Measurements from ENCODE around the gene SH3GL1.

SH3GL1 gene, protein sequence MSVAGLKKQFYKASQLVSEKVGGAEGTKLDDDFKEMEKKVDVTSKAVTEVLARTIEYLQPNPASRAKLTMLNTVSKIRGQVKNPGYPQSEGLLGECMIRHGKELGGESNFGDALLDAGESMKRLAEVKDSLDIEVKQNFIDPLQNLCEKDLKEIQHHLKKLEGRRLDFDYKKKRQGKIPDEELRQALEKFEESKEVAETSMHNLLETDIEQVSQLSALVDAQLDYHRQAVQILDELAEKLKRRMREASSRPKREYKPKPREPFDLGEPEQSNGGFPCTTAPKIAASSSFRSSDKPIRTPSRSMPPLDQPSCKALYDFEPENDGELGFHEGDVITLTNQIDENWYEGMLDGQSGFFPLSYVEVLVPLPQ

DNA sequence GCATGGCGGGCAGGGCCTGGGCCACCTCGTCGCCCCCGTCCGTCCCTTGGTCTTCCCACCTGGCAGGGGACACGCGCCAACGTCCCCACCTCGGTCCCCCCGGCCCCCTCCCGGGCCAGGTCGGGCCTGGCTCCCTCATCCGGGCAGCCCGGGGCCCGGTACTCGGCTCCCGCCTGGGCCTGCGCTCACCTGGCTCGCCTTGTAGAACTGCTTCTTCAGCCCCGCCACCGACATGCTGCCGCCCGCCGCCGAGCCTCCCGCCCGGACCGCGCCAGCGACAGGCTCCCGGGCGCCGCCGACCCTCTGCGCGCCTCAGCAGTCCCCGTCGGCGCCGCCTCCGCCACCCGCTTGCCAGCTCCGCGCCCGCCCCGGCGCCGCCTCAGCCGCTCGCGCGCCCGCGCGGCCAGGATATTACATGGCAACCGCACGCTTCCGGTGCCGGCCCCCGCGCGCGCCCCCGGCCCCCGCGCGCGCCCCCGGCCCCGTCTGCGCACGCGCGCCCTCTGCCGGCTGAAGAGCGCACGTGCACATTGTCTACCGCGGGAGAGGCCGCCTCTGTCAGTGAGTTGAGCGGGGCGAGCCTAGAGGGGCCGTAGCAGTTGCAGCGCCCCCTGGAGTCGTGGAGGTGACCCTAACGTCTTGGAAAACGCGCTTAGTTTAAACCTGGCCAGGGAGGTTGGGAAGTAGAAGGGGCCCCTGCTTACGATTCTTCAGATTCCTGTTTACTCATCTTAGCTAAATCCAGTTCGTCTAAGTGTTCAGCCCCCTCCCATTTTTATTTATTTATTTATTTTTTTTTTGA, at the start of gene SH3GL1:
TSS of gene SH3GL1 (minus strand) at position 413 of the 802 bp plus-strand sequence. CDS start at position 234, 179 bp downstream.
- peak; percentile 88 for DNase-seq (ENCODE audit: low spot score)

DNA sequence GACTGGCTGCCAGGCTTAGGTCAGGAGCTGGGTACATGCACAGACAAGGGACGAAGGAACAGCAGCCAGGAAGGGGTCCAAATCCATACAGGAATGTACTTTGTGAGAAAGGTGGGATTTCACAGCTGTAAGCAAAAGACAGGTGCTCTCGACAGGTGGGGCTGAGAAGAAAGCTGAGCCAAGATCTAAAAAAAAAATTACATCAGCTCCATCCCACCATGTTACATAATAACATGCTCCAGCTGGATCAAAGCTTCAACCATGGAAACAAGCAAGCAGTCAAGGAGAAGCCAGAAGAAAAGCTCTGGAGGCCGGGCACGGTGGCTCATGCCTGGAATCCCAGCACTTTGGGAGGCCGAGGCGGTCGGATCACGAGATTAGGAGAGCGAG, 49.3 kb upstream of the SH3GL1 start:
- no peak for DNase-seq (ENCODE audit: low spot score)

DNA sequence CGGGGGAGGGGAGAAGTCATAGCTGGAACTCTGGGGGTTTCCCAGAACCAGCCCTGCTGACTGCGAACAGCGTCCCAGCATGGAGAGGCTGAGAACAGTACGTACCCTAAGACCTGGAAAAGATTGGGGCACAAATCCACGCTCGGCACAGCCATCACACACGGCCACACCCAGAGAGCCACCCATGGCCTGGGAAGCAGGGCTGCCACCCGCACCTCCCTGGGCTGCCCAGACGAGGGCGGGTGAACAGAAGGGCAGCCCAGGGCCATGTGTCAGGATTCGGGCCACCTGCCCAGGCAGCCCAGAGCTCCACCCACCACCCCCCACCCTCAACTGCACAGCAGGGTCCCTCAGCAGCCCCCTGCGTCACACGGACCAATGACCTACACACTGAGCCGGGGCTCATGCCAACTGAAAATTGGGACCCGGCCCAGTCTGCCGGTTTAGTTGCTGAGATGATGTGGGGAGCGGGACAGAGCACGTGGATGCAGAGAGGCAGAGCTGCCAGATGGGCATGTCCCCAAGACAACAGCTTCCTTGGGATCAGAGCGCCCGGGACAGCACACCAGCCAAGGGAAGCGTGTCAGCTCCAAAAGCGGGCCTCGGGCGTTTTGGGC, 48.8 kb upstream of the SH3GL1 start:
- DNase-seq (ENCODE audit: low spot score): no peak

DNA sequence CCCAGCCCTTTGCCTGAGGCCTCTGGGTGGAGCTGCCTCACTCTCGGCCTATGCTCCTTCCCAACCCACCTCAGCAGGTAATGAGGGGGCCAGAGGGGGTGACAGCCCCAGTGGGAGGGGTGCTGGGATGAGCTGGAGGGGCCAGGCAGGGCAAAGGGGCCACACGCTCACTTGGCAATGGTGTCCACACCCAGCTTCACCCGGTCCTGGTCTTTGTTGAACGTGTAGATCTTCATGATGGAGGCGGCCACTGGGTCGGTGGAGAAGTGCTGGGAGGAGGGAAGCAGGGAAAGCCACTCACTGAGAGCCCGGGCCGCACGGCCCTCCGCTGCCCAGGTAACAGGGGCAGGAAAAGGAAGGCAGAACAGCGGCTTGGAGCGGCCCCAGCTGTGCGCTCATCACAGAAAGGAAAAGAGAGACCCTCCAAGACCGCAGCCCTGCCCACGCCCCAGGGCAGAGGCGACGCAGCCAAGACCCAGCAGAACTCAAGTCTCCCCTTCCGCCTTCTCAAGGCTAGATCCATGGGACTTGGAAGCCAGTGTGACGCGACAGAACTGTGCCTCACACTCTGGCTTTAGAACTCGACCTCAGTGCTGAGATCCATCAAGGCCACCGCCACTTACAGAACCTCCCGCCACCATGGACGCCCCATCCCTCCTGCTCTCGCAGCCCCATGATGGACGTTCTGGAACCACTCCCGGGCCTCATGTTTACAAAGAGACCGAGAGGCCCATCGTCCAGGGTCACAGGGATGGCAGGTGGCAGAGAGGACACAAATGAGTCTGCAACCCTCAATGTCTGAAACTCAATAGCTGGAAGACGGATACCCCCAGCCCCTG, 48.0 kb upstream of the SH3GL1 start:
- no peak for DNase-seq (ENCODE audit: low spot score)

DNA sequence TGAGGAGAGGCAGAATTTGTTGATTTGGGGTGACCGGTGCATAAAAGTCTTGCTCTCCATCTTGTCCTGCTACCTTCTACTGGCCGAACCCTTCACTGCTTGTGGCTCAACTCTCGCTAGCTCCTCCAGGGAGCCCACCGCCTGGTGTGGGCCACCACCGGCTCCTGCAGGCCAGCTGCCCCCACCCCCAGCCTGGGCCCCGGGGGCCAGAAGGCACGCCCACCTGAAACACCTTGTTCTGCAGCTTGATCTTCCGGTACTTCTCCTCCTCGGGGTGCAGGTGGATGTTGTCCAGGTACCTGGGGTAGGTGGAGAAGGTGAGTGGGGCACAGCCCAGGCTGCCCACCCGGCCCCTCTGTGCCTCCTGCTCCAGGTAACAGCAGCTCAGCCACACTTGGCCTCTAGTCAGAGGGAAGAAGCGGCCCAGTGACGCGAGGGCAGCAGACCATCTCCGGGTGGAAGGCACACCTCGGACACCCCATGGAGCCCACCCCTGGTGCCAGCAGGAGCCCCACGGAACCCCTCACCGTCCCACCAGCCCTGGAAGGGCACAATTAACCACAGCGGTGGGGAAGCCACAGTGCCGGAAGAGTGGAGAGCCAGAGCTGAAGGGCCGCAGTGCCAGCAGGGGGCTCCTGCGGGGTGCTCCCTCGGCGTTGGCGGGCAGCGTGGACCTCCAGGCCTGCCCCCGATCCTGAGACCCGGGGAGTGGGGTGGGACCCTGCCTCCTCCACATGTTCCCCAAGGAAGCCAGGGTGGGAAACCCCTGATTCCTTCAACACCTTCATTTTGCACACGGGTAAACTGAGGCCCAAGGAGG, 47.2 kb upstream of the SH3GL1 start:
- DNase-seq (ENCODE audit: low spot score): no peak

DNA sequence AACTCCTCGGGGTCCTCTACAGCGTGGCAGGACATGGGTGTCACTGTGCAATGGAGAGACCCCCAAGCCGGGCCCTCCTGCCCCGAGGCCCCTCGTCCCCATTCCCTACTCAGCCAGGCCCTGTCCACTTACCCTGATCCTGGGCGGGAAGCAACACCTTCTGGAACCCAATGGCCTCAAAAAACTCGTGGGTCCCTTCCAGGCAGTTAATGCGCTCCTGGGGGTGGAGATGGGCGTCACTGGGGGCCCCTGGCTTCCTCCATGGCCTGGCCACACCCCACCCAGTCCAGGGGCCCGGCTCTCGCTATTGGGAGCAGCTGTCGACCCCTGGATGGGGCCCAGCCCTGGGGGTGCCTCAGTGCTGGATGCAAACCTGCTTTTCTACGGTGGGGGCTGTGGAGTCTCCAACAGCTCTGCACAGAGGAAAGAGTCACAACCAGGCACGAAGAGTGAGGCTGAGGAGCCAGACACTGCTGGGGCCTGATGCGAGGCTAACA, 46.4 kb upstream of the SH3GL1 start:
- DNase-seq (ENCODE audit: low spot score): no peak

DNA sequence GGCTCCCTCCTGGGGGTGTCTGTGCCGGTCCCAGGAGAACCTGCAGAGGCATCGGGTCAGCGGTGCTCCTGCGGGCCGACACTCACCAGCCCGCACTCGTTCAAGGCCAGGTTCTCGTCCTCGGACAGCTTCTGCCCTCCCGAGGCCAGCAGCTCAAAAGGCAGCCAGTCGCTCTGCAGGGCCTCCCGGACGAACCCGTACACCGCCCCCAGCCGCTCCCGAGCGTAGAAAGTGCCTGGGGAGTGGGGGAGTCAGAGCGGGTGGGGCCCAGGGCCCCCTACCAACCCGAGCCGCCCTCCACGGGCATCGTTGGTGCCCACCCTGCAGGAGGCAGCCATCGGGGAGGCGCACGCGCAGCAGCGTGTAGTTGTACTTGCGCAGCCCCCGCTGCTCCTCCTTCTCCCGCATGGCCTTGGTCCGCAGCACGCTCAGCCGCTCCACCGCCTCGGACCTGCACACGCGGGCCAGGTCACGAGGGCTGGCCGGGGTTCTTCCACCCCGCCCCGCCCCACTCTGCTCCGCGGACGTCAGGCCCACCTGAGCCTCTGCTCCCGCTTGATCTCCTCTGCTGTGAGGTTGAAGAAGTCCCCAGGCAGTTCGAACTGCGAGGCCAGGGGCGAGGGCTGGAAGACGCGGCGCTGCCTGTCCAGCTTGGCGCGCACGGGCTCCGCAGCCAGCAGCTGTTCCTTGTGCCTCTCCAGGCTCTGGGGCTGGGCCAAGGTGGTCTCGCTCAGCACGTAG, 45.8 kb upstream of the SH3GL1 start:
- no peak for DNase-seq (ENCODE audit: low spot score)

DNA sequence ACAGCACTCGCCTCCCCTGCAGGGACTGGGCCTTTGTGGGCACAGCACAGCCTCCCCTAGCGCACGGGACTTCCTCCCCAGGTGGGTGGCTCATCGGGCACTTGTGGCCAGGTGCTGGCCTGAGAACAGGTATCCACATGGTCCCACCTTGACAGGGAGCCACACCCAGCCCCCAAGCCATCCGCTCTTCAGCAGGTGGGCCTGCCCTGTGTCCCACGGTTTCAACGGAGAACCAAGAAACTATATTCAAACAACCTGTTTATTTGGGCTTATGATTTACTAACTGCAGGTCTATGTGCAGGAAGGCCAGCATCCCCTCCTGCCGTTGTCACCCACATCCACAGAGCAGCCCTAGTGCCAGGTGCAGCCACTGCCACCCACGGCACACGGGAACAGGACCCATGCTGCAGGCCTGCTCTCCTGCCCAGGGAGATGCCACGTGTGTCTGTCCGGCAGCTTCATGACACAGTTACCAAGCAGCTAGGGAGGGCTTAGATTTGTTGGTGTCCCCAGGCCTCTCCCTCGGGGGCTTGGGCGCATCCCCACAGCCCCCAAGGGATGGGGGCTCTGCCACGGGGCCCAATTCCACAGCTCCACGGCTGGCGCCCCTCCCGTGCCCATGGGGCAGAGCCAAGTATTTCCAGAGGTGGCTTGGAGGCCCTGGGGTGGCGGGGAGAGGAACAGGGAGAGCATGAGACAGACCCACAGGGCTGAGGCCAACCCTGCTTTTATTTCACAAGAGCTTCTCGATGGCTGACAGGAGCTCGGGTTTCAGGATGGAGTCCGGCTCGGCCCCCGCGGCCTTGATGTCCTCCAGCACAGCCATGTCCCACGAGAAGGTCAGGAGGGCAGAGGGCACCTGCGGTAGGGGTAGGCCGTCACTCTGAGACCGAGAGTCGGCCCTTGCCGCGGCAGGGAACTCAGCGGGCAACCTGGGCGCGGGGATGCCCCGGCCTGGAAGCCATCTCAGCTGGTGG, 44.7 kb upstream of the SH3GL1 start:
- no peak for DNase-seq (ENCODE audit: low spot score)

DNA sequence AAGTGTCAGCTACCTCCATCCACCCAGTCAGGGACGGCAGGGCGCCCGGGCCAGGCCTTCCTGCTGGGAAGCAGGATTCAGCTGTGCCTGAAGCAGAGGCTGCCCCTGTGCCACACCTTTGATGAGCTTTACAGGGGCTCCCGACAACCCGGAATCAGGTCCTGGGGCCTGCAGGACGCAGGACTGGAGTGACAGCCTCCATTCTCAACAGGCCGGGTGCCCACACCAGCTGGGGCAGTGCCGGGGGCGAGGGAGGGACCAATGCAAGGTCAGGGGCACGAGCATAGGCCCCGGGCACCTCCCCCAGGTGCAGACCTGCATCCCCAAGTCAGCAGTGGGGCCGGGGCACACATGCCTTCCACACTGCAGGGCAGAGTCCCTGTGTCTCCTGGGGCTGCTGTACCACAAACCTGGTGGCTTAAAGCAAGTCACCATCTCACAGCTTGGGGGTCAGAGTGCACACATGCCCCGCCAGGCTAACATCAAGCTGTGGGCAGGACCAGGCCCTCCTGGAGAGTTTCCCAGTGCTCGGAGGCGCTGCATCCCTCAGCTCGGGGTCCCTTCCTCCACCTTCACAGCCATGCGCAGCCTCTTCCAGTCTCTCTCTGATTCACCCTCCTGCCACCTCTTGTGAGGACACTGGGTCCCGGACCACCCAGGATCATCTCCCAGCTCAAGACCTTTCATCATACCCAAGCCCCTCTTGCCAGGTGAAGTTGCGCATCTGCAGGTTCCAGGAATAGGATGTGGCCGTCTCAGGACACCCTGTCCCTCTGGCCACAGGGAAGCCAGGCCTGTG, 43.8 kb upstream of the SH3GL1 start:
- no peak for DNase-seq (ENCODE audit: low spot score)

DNA sequence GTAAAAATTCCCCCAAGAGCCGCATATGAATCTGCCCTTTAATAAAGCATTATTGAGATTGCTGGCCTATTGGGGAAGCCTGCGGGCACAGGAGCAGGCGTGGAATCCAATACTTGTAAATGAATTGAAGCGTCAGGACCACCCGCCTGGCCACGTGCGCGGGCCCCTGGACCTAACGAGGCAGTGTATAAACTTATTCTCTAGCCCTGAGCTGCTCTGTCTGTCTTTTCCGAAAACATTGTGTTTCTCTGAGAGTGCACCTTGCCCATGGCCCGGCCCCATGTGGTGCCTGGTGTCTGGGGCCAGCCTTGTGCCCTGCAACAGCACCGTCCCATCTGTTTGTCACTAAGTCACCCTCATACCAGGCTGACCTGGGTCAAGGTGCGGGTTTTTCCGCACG, 42.8 kb upstream of the SH3GL1 start:
- no peak for DNase-seq (ENCODE audit: low spot score)

DNA sequence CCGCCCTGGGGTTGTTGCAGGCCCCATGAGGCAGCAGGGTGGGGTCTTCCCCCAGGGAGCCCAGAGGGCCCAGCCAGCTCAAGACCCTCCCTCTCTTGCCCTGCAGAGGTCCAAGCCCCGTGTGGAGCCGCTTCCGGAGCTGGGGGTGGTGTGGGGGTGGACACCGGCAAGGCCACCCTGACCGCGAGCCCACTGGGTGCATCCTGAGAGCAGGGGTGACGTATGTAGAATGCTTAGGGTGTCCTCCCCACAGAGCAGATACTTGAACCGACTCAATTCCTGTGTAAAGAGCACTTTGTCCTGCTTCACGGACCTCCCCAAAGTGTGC, 42.4 kb upstream of the SH3GL1 start:
- DNase-seq (ENCODE audit: low spot score): no peak

DNA sequence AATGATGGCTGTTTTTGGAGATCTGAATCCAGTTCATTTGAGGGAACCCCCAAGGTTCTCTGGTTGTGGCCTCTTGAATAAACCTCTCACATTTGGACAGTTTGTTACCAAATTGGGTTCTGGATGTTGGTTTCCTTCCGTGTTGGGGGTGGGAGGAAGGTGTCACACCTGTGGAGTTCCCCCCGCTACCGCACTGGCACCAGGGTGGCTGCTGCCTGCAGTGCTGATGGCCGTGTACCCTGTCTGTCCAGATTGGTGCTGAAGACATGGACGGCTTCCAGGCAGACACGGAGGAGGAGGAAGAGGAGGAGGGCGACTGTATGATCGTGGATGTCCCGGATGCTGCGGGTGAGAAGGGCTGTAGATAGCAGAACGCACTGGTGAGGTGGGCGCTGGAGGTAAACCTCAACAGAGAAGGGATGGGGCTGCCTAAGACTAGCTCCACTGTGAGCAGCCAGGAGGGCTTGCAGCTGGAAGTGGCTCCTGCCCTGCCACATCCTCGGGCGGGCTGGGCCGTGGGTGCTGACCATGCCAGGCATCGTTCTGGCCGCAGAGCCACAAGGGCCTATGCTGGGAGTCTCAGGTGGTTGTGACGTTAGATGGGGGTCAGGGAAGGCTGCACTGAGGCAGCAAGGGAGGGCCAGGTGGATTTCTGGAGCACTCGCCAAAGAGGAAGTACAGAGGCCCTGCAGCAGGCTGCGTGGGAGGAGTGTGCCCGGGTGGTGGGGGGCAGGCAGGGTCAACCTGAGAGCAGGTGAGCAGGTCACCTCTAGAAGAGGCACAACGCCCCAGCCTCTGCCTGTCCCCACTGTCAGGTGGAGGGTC, 41.9 kb upstream of the SH3GL1 start:
- no peak for DNase-seq (ENCODE audit: low spot score)

DNA sequence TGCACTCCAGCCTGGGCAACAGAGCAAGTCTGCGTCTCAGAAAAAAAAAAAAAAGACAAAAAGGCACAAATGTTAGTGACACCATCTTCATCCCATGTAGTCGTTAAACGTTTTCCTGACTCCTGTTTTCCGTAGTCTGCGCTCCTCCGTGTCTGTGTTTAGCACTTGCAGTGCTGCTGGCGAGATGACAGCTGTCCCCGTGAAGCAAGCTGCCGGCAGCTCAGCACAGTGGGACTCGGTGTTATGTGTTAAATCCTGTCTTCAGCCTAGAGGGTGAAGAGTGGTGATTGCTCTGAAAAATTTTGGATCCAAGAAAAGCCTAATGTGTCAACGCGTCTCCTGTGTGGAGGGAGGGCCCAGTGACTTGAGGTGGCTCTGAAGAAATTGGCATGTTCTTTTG, 38.9 kb upstream of the SH3GL1 start:
- DNase-seq (ENCODE audit: low spot score): no peak

DNA sequence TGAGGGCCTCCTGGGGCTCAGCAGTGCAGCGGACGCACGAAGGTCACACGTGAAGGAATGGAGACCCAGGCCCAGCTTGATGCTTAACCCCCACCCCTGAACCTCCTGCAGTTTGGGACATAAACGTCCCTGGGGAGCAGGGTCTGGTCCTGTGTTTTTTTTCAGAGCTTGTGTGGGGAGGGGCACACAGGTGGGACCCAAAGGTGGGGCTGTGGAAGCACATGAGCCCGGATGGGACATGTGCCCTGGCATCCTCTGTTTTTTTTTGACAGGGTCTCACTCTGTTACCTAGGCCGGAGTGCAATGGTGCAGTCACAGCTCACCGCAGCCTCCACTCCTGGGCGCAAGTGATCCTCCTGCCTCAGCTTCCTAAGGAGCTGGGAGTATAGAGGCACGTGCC, 36.8 kb upstream of the SH3GL1 start:
- no peak for DNase-seq (ENCODE audit: low spot score)

DNA sequence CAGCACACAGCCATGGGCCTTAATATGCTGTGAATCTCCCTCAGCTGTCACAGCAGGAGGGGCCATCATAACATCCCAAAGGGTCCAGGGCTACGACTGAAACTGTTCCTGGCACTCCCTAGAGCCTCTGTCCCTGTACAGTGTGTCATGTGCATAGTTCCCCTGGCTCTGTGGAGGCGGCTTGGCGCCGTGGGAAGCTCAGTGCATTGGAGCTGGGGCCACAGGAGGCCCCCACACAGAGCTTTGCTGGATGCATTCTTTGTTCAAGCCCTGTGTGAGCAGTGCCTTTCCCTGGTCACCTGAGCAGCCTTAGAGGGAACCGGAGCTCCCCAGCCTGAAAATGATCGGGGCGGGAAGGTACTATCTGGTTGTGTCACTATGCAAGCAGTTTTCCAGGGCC, 35.9 kb upstream of the SH3GL1 start:
- DNase-seq (ENCODE audit: low spot score): no peak

DNA sequence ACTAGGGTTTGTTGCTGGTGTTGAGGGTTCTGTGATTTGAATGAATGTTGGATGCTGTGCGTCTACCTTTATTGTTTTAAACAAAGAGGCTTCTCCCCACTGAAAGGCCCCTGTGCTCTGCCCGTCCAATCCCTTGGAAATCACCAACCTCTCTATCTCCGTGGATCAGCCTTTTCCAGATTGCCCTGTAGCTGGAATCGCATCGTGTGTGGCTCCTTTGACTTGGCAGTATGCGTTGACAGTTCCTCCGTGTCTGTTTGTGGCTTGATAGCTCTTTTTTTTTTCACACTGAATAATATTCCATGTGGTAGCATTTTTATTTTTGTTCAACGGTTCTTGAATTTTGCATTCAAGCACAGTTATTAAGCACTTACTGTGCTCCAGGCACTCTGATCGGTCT, 34.0 kb upstream of the SH3GL1 start:
- DNase-seq (ENCODE audit: low spot score): no peak

DNA sequence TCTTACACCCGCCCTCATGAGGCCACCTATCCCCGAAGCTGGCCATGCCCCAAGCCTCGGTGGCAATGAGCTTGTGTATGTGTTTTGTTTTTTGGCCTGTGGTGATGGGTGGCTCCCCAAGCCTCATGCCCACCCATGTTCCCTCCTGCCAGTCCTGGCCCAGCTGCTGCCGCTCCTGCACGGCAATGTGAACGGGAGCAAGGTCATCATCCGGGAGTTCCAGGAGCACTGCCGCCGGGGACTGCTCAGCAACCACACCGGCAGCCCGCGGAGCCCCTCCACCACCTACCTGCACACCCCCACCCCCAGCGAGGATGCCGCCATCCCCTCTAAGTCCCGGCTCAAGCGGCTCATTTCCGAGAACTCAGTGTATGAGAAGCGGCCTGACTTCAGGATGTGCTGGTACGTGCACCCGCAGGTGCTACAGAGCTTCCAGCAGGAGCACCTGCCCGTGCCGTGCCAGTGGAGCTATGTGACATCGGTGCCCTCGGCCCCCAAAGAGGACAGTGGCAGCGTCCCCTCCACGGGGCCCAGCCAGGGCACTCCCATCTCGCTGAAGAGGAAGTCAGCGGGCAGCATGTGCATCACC, 32.7 kb upstream of the SH3GL1 start:
- DNase-seq (ENCODE audit: low spot score): no peak
